ENCODE data around the gene TCF3.

GRCh38 chr19:1649706-1650649 lies 2.4 kb downstream of the TCF3 start:
- TF ChIP-seq CTCF (optimal IDR thresholded peaks at IDR 0.05 in 1 of 3, IDR thresholded peaks at IDR 0.05 in 1 of 3, conservative IDR thresholded peaks at IDR 0.05 in 1 of 3; ENCODE audit: extremely low read depth in 1 of 3, insufficient read depth in 2 of 3, low read length in 3 of 3) (no peak), EZH2 (IDR thresholded peaks at IDR 0.05; ENCODE audit: low read length) (no peak)

Measured in keratinocyte (primary cell).